MM.1S (cell line): ENCODE results near the gene TRIB2.

ENCODE experiments used
- EZH2 ChIP-seq: fragments of 300-600 bp; sonication (generic); optimal IDR thresholded peaks from 2 replicates; pipeline ENCODE3; 2017; ENCODE audit warnings: low read depth, mild to moderate bottlenecking, antibody characterized with exemption, low read length, mixed read lengths
- TF ChIP-seq, protein P1 (sequence below): fragments of 300-600 bp; sonication (generic); IDR thresholded peaks from 2 replicates; pipeline ENCODE4 v1.5.1; 2016; ENCODE audit warnings: antibody characterized with exemption, low read length, mixed read lengths

DNA sequence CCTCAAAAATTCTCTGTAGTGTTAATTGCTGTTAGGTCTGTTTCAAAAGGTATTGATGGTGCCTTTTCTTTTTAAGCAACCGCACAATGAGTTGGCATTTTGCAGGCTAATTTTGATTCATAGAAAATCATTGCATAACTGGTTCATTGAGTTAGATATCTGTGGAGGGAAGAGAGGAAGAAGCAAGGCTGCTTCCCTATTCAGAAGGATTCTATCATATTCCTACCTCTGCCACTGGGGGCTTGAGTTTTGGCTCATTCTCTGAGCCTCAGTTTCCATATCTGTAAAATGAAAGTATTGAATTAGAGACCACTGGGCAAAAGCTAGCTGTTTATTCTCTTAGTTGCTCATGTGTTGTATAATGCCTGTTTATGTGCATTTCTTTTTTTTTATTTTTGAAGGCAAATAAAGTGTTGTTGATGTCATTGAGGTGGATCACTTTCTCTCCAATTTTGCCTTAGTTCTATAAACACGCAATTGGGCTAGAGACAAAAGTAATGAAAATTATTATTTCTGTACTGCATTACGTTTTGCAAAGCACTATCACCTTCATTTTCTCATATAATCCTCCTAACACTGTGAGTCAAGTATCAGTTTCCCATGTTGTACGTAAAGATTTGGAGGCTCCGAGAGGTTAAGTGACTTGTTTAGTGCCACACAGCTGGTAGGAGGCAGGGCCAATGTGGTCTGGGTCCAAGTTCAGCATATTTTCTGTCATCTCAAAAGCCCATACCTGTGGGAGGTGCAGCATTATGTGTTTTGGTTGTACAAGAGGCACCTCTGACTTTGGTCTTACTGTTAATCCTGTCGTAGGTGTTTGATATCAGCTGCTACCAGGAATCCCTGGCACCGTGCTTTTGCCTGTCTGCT lies 5.9 kb downstream of the TRIB2 start:
- TF ChIP-seq, protein P1, sequence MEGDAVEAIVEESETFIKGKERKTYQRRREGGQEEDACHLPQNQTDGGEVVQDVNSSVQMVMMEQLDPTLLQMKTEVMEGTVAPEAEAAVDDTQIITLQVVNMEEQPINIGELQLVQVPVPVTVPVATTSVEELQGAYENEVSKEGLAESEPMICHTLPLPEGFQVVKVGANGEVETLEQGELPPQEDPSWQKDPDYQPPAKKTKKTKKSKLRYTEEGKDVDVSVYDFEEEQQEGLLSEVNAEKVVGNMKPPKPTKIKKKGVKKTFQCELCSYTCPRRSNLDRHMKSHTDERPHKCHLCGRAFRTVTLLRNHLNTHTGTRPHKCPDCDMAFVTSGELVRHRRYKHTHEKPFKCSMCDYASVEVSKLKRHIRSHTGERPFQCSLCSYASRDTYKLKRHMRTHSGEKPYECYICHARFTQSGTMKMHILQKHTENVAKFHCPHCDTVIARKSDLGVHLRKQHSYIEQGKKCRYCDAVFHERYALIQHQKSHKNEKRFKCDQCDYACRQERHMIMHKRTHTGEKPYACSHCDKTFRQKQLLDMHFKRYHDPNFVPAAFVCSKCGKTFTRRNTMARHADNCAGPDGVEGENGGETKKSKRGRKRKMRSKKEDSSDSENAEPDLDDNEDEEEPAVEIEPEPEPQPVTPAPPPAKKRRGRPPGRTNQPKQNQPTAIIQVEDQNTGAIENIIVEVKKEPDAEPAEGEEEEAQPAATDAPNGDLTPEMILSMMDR: no peak
- no peak for TF ChIP-seq EZH2
